Activated B cell treated with CpG ODN at 0.5 μM for 24 hours (primary cell): Measurements from ENCODE around the gene PRMT3. TPM values are rescaled to one million over a fixed set of nuclear protein-coding genes. Genes with fewer than 3 reads are reported as not detected.
"Not testable (repeated sequence)": the region's sequence is repeated elsewhere in the genome, so short reads cannot be mapped to it uniquely, and the experiment has no call there.

ENCODE experiments used
- ATAC-seq: fragments of 200-7000 bp; cut with Tn5 transposase; one replicate; pipeline ENCODE4 v1.10.0; 2021; ENCODE audit warnings: low read depth, mild to moderate bottlenecking, moderate library complexity
- CTCF ChIA-PET: fragments of 350-600 bp; sonication (Branson Sonifier 250); formaldehyde crosslinking; loops from one replicate; lab custom pipeline; 2021; ENCODE audit warnings: antibody characterized with exemption; lab: Charles Lee
- POLR2A ChIA-PET: fragments of 350-600 bp; sonication (Branson Sonifier 250); formaldehyde crosslinking; loops from one replicate; lab custom pipeline; 2021; ENCODE audit warnings: antibody characterized with exemption; lab: Charles Lee
- DNase-seq: peaks from one replicate; pipeline ENCODE4 v3.0.0; 2022
- H3K27ac Mint-ChIP-seq: one replicate; pipeline ENCODE4 v1.8.0; 2020; ENCODE audit warnings: mixed read lengths
- H3K27me3 Mint-ChIP-seq: one replicate; pipeline ENCODE4 v1.8.0; 2021; ENCODE audit warnings: mixed read lengths
- H3K36me3 Mint-ChIP-seq: one replicate; pipeline ENCODE4 v1.8.0; 2021; ENCODE audit warnings: low read depth, mixed read lengths
- H3K4me1 Mint-ChIP-seq: one replicate; pipeline ENCODE4 v1.8.0; 2021; ENCODE audit warnings: mixed read lengths
- H3K4me3 Mint-ChIP-seq: one replicate; pipeline ENCODE4 v1.8.0; 2020; ENCODE audit warnings: mild to moderate bottlenecking, mixed read lengths
- H3K9me3 Mint-ChIP-seq: one replicate; pipeline ENCODE4 v1.8.0; 2020; ENCODE audit warnings: mixed read lengths
- intact Hi-C: fragments of 100-400 bp; cut with micrococcal nuclease; formaldehyde crosslinking; loops from one replicate; pipeline ENCODE4 v1.15.1; 2024
- total RNA-seq: library from RNA; stranded (reverse); gene quantifications from 2 replicates; pipeline ENCODE4 v1.2.3, GENCODE V29; 2022
- TF ChIP-seq, protein P1 (sequence below): fragments of 200-600 bp; IDR thresholded peaks from one replicate; pipeline ENCODE4 v1.8.0; 2022; ENCODE audit warnings: antibody characterized with exemption, mild to moderate bottlenecking

The PRMT3 gene
- total RNA-seq, 1 donor from 2014 or later, result 24.9 TPM

DNA sequence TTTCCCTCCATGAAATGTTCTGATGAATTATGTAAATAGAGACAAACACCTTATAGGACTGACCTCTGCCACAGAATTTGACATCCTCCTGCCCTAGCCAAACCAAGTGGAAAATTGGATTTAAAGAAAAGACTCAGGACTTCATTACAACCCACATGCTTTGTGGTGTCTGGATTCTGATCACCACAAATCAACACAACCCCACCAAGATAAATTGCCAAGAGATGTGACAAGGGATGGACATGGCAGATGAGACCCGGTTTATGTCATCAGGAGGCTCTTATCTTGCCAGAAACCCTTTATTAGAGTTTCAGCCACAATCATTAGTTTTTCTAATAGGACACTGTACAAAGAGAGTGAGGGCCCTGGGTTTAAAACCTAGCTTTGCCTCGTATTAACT, 154.0 kb downstream of the PRMT3 start:
- Mint-ChIP-seq H3K4me1 (no peaks in the 10 kb centered on the region), H3K9me3 (peaks cover 12% of the 10 kb centered on the region), H3K4me3 (no peak overlapping the region), H3K36me3 (no peaks in the 10 kb centered on the region), H3K27me3 (peaks cover 4% of the 10 kb centered on the region), H3K27ac (no peak overlapping the region)
- POLR2A ChIA-PET, result no interaction called here
- intact Hi-C loops, result no loop called here
- DNase-seq (no peak), ATAC-seq (no peak)
- CTCF ChIA-PET, result no interaction called here
- TF ChIP-seq, protein P1, sequence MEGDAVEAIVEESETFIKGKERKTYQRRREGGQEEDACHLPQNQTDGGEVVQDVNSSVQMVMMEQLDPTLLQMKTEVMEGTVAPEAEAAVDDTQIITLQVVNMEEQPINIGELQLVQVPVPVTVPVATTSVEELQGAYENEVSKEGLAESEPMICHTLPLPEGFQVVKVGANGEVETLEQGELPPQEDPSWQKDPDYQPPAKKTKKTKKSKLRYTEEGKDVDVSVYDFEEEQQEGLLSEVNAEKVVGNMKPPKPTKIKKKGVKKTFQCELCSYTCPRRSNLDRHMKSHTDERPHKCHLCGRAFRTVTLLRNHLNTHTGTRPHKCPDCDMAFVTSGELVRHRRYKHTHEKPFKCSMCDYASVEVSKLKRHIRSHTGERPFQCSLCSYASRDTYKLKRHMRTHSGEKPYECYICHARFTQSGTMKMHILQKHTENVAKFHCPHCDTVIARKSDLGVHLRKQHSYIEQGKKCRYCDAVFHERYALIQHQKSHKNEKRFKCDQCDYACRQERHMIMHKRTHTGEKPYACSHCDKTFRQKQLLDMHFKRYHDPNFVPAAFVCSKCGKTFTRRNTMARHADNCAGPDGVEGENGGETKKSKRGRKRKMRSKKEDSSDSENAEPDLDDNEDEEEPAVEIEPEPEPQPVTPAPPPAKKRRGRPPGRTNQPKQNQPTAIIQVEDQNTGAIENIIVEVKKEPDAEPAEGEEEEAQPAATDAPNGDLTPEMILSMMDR, result no peak

DNA sequence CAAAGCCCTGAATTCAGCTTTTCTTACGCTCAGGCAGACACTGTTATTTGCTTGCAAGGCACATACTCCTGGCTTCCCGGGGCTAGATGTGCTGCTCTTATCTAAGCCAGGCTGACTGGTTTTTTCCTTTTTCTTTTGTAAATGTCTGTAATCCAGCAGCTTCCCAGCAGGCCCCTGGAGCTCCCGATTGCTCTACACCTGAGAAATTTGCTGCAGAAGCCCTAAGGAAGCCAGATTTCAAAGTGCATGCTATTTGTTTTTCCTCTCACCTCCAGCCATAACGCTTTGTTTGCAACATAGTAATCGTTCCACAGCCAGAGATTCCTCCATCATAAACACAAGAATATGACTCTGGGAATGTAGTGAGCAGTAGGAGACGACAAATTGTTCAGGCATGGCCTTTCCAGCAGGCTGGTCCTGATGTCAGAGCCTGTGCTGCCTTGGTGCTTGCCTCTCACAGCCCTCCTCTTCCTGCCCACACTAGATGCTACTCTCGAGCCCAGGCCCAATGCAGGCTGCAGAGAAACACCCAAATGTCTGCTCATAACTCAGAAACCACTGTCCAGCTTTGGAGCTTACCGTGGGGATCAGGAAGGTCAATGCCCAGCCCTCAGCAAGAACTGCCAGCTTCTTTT, 157.2 kb downstream of the PRMT3 start:
- TF ChIP-seq, protein P1, result no peak
- no peak overlapping the region for H3K27ac Mint-ChIP-seq
- no peaks in the 10 kb centered on the region for H3K4me1 Mint-ChIP-seq
- intact Hi-C loops, result no loop called here
- POLR2A ChIA-PET, result no interaction called here
- H3K9me3 Mint-ChIP-seq, result no peaks in the 10 kb centered on the region
- no peak for ATAC-seq
- no peak for DNase-seq
- H3K27me3 Mint-ChIP-seq, result no peaks in the 10 kb centered on the region
- H3K4me3 Mint-ChIP-seq, result no peak overlapping the region
- no peaks in the 10 kb centered on the region for H3K36me3 Mint-ChIP-seq
- CTCF ChIA-PET, result no interaction called here

DNA sequence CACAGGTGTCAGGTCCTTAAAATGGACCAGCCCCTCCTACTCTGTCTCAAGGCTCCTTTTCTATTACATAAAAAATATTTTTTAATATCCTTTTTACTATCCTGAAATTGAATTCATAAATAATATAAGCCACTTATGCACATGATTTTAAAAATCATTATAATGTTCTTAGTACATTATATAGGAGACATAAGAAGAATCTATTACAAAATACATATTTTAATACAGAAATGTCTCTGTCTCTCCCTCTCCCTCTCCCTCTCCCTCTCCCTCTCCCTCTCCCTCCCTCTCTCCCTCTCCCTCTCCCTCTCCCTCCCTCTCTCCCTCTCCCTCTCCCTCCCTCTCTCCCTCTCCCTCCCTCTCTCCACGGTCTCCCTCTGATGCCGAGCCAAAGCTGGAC, 159.9 kb downstream of the PRMT3 start:
- ATAC-seq, result no peak
- TF ChIP-seq, protein P1, result no peak
- Mint-ChIP-seq H3K27ac (no peak overlapping the region), H3K9me3 (no peaks in the 10 kb centered on the region), H3K4me3 (no peak overlapping the region), H3K4me1 (no peaks in the 10 kb centered on the region), H3K27me3 (peaks cover 3% of the 10 kb centered on the region), H3K36me3 (no peaks in the 10 kb centered on the region)
- no peak for DNase-seq
- intact Hi-C loops, result no loop called here
- ChIA-PET POLR2A (no interaction called here), CTCF (no interaction called here)

DNA sequence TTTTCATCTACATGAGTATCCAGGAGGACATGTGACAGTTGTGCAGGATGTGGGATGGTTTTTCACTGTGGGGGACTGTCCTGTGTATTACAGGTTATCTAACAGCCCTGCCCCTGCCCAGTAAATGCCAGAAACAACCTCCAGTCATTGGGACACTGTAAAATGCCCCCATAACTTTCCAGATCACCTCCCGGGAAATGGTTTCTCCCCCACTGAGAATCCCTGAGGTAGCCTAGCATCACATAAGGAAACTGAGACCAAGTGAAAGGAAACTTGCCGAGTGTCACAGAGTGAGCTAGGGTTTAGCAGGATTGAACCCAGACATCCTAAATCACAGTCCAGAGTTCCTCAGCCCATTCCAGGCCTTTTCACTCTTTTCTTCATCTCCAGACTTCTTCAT, 163.6 kb downstream of the PRMT3 start:
- Mint-ChIP-seq H3K4me1 (no peaks in the 10 kb centered on the region), H3K9me3 (peaks cover 2% of the 10 kb centered on the region), H3K4me3 (no peak overlapping the region), H3K27me3 (peaks cover 5% of the 10 kb centered on the region), H3K36me3 (no peaks in the 10 kb centered on the region), H3K27ac (no peak overlapping the region)
- no peak for ATAC-seq
- DNase-seq, result no peak
- intact Hi-C loops, result no loop called here
- ChIA-PET POLR2A (no interaction called here), CTCF (no interaction called here)
- TF ChIP-seq, protein P1, result no peak

DNA sequence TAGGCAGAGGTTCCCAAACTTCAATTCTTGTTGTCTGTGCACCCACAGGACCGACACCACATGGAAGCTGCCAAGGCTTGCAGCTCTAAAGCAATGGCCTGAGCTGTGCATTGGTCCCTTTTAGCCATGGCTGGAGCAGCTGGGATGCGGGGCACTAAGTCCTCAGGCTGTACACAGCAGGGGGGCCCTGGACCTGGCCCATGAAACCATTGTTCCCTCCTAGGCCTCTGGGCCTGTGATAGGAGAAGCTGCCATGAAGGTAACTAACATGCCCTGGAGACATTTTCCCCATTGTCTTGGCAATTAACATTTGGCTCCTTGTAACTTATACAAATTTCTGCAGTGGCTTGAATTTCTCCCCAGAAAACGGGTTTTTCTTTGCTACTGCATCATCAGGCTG, 168.3 kb downstream of the PRMT3 start:
- Mint-ChIP-seq H3K27me3 (peaks cover 2% of the 10 kb centered on the region), H3K9me3 (peaks cover 7% of the 10 kb centered on the region), H3K4me1 (no peaks in the 10 kb centered on the region), H3K4me3 (no peak overlapping the region), H3K27ac (no peak overlapping the region), H3K36me3 (no peaks in the 10 kb centered on the region)
- no peak for DNase-seq
- ChIA-PET CTCF (no interaction called here), POLR2A (no interaction called here)
- no peak for ATAC-seq
- intact Hi-C loops, result no loop called here
- TF ChIP-seq, protein P1, result no peak

DNA sequence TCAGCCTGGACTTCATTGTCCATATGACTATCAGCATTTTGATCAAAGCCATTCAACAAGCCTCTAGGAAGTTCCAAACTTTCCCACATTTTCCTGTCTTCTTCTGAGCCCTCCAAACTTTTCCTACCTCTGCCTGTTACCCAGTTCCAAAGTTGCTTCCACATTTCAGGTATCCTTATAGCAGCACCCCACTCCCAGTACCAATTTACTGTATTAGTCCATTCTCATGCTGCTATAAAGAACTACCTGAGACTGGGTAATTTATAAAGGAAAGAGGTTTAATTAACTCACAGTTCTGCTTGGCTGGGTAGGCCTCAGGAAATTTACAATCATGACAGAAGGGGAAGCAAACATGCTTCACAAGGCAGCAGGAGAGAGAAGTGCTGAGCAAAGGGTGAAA, 168.9 kb downstream of the PRMT3 start:
- ATAC-seq, POLR2A ChIA-PET, H3K36me3 Mint-ChIP-seq, CTCF ChIA-PET, H3K4me1 Mint-ChIP-seq, H3K27me3 Mint-ChIP-seq, H3K4me3 Mint-ChIP-seq, H3K9me3 Mint-ChIP-seq, intact Hi-C loops, H3K27ac Mint-ChIP-seq, DNase-seq: not testable (repeated sequence)
